Measurements from ENCODE around the gene KDM2A. TPM values are rescaled to one million over a fixed set of nuclear protein-coding genes. Genes with fewer than 3 reads are reported as not detected.

Gene KDM2A
- total and polyA plus RNA-seq, 2 experiments from 2014 or later = 25.0 to 54.1 TPM

- Histone ChIP-seq H2AFZ (peak overlapping the region; percentile 91), H3F3A (replicated peaks; ENCODE audit: low read depth) (peaks cover 5% of the 10 kb centered on the region; the same call in 1 of the 2 replicates), H3K4me1 (ENCODE audit: insufficient read depth) (no peaks in the 10 kb centered on the region; the same call in 1 of the 2 replicates), H3K27ac (ENCODE audit: low read depth) (no peak overlapping the region), H3K79me2 (replicated peaks; ENCODE audit: insufficient read depth) (no peaks in the 10 kb centered on the region), H3K27me3 (ENCODE audit: insufficient read depth) (no peaks in the 10 kb centered on the region), H3K4me3 (peak overlapping the region; percentile 57), H3K9me2 (ENCODE audit: insufficient read depth) (no peaks in the 10 kb centered on the region), H4K20me1 (replicated peaks; ENCODE audit: insufficient read depth) (no peaks in the 10 kb centered on the region), H3K4me2 (peak overlapping the region; percentile 82), H3K36me3 (ENCODE audit: insufficient read depth) (no peaks in the 10 kb centered on the region)
- H3K4me1 Mint-ChIP-seq = peaks cover 6% of the 10 kb centered on the region
- DNase-seq (ENCODE audit: low spot score) (peak; percentile 96), ATAC-seq (peak; percentile 96)
- peaks cover 7% of the 10 kb centered on the region for H3K27me3 Mint-ChIP-seq (ENCODE audit: insufficient read depth, low read depth, poor library complexity)
- H3K36me3 Mint-ChIP-seq (ENCODE audit: low read depth) = no peaks in the 10 kb centered on the region; the same call in 2 of the 3 replicates
- no peaks in the 10 kb centered on the region for H3K9me3 Mint-ChIP-seq
- no peak for TF ChIP-seq ZNF462 (CRISPR knock-in tag; IDR thresholded peaks at IDR 0.05)
- peak; percentile 84 to 92 for TF ChIP-seq CTCF (conservative IDR thresholded peaks at IDR 0.05; ENCODE audit: low read depth in 2 of 2)
- no peak overlapping the region for H3K27ac Mint-ChIP-seq
- peak overlapping the region; percentile 56 for H3K4me3 Mint-ChIP-seq
Measured at GRCh38 chr11:67071420-67072284, 47.4 kb upstream of the KDM2A start.

Measured in GM23338 (cell line).